GM18502 (cell line): Measurements from ENCODE around the gene GUCA1A.

ENCODE experiments used
- ATAC-seq: cut with Tn5 transposase; IDR thresholded peaks from one replicate; pipeline ENCODE4 v1.9.1; 2021; ENCODE audit warnings: mild to moderate bottlenecking; ENCODE audit not compliant: unreplicated experiment, poor library complexity

Gene GUCA1A

DNA sequence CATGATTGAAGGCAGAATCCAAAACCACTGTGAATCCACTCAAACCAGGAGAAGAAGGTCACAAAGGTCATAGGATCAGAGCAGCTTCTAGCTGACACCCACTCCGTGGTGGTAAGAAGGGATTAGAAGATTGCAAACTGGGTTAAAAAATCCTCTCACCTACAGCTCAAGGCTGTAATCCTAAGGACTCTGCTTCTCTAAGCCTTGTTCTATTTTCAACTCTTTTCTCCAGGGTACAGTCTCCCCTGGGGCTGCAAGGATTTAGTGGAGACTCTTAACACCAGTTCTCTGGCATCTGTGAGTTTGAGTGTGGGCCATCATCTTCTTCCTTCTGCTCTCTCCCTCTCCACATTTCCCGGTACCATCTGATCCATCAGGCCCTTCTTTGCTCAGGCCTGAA, at the start of gene GUCA1A:
Gene GUCA1A, plus strand, starts transcription at position 264 of the 400 bp plus-strand sequence. CDS start 250 bp downstream, outside the sequence.
- no peak for ATAC-seq

DNA sequence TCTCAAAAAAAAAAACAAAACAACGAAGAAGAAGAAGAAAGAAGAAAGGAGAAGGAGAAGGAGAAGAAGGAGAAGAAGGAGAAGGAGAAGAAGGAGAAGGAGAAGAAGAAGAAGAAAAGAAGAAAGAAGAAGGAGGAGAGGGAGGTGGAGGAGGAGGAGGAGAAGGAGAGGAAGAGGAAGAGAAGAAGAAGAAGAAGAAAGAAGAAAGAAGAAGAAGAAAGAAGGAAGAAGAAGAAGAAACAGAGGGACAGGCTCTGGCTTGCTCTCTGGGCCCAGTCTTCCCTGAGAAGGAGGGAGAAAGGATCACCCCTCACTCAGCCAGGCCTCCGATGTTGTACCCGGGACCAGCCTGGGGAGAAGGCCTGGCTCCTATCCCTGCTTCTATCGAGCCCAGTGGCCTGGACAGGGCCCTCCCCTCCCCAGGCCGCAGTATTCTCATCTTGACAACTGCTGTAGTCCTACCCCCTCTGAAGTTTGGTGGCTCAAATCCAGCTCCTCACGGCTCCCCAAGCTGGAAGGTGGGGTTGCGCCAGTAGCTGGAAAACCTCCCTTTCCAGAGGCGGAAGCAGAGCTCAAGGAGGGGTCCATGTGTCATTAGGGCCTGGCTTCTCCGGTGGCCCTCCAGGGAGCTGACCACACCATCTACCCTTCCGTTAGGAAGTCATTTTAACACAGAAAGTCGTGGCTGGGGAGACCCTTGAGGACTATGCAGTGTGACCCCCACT, 49.6 kb upstream of the GUCA1A start:
- ATAC-seq: no peak

DNA sequence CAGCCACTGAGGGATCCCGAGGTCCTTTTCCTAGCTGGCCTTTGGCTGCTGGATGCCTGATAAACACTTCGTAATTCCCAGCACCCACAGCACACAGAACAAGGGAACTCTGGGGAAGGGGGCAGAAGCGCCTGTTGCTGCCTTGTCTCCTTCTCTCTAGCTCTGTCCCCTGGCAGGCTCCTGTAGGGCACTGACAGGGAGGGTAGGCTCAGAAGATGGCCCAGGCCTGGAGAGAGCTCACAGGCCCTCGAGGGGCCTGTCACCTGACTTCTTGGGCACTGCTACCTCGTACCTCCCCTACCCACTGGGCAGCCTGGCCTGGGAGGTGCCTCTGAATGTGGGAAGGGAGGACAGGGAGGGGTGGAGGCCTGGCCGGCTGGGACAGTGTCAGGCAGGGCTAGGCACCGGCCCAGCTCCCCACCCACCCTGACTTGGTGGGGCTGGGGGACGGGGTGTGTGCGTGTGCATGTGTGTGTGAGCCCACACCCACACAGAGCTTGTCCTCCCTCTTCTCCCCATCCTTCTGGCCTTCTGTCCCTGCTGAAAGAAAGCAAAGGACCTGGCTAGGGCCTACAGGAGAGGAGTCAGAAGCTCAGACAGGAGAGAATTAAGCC, 48.8 kb upstream of the GUCA1A start:
- no peak for ATAC-seq

DNA sequence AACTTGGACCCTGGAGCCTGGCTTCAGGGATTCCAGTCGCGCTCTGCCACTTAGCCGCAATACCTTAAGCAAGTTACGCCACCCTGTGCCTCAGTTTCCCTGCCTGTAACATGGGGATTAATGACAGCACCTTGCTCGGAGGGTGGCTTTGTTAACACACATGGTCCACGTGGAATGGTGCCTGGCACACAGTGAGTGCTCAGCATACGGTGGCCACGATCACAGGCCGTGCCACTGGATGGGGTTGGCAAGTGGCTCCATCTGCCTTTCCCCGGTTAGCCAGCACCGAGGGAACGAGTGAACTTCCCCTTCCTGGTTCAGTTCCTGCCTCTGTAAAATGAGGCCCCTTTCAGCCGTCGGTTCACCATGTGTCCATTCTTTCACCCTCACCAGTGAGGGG, 47.9 kb upstream of the GUCA1A start:
- ATAC-seq: no peak

DNA sequence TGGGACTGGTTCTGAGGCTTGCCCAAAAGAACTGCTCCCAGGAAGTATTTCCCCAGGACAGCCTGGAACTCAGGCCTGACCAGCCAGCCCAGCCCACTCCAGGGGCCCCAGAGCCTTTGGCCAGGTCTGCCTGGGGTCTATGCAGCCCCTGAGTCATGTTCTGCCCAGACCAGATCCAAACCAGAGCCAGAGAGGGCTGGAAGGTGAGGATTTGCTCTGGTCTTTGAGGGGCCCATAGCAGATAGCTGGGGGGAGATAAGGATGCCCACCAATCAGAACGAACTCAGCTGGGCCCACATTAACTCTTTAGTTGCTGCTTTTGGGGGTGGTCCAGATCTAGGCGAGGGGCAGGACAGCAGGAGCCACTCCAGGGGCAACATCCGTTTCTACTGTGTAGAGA, 47.5 kb upstream of the GUCA1A start:
- ATAC-seq: no peak

DNA sequence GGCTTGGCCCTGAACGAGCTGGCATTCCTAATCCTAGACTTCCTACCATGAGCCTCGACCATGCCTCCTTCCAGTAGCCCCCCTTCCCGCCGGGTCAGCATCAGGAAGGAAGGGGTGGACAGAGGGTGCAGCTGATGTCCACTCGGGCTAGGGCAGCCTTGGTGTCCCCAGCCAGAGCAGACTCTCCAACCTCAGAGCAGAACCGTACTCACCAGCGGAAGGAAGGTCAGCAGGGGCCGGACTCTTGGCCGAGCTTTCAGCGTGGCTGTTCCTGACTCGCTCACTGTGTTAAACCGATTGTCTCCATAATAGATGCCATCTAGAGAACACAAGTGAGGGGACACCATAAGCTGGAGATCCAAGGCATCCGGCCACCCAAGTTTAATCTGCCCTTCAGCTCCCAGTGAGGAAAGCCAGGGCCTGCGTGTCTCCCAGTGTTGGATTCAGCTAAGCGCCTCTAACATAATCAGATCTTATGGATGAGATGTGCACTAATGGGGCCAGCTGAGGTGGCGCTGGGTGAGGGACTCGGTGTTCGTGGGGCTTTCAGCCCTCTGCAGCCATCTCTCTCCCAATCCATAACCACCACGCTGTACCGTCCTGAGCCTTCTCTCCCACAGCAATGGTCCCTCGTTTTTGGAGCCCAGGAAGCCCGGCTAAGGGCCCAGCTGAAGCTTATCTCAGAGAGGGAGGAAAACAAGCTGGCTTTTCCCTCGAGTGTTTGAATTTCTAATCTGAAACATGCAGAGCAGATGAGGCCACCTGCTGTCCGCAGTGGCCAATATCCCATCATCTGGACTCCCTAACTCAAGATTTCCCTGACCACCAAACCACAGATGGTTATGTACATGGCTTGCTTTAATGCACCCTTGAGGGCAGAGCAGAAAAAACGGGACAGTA, 44.5 kb upstream of the GUCA1A start:
- no peak for ATAC-seq

DNA sequence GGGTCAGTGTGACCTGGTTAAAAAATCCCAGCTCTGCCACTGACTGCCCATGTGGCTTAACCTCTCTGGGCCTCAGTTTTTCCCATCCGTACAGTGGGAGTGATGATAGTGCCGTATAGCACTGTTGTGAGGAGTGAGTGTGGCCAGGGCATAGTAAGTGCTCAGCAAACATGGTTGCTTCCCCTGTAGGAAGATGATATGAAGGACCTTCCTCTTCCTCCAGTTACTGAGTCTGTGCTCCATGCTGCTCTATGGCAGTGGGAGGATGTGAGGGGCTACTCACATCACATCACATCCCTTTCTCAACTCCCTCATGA, 43.8 kb upstream of the GUCA1A start:
- no peak for ATAC-seq

DNA sequence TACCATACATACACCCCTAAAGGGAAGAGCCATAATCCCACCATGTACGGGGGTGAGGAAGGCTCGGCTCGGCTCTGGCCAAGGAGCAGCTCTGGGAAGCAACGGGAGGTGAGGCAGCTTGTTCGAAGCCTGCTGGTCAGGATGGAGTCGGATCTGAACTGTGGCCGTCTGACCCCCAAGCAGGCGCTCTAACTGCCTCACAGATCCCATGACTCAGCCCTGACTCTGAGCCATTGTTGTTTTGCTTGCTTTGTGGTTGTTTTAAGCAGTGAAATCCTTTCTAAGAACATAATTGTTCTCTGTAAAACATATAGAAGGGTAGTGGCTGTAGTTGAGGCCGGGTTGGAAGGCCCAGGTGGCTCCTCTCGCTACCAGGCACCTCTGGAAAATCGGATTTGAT, 41.6 kb upstream of the GUCA1A start:
- ATAC-seq: no peak

DNA sequence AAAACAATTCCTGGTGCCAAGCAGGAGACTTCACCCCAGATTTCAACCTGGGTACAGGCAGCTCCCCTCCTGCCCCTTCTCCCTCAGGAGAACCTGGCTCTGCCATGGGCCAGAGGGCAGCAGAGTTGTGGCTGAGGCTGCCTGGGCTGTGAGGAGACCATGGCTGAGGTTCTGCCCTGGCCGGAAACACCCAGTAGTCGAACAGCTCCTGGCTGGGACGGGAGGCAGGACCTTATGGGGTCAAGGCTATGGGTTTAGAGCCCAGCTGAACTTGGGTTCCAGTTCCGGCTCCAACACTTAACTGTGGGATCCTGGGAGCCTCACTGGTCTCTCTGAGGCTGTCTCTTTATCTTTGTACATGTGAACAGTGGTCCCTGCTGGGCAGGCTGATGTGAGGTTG, 39.2 kb upstream of the GUCA1A start:
- no peak for ATAC-seq

DNA sequence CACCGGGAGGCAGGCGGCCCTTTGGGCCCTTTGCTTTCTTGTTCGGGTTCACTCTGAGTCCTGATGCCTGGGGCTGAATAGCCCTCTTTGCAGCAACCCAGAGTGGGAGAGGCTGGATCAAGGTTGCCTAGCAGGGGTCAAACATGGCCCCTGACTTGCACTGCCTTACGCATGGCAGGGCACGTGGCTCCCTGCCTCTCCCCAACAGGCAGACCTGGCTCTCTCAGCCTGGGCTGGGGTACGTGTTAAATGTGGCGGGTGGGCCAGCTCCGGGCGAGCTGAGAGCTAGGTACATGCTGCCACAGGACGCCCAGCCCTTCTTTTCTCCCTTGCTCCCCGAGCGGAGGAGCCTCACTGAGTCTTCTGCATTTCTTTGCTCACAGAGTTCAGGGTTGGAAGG, 38.0 kb upstream of the GUCA1A start:
- ATAC-seq: no peak

DNA sequence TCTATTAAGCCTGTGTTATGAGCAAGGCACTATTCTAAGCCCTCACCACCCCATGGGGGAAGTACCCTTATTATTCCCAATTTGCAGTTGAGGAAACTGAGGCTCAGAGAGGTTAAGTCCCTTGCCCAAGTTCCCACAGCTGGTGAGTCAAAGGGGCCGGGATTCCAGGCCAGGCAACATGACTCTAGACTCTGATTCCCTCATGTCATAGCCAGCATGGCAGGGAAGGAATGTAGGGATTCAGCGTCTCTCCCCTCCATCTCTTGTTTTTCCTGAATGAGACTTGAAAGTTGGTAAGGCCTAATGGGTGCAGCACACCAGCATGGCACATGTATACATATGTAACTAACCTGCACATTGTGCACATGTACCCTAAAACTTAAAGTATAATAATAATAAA, 37.4 kb upstream of the GUCA1A start:
- no peak for ATAC-seq

DNA sequence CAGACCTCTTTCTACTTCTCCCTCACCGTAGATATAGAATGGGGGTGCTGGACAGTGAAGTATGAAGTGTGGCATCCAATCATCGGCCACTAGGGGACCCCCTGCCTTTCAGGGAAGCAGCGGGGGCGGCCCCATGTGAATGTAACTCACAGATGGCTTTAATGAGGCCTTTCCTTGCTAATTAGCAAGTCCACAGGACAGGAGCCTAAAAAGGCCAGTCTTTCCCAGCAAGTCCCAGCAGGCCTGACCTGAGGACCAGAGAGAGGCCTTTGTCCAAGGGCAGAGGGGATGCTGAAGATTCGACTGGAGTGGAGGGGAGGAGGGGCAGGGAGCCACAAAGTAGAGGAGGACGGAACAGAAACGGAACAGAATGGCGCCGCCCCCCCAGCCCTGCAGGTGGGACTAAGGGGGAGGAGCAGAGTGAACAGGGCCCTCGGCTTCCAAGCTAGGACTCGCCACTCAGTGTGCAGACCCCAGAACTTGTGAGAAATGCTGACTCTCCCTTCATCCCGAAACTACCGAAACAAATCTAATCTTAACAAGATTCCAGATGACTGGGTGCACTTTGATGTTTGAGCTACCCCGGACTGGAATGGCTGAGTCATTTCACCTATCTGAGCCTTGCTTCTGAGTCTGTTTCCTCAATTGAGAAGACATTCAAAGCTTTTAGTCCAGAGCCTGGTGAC, 36.5 kb upstream of the GUCA1A start:
- ATAC-seq: no peak

DNA sequence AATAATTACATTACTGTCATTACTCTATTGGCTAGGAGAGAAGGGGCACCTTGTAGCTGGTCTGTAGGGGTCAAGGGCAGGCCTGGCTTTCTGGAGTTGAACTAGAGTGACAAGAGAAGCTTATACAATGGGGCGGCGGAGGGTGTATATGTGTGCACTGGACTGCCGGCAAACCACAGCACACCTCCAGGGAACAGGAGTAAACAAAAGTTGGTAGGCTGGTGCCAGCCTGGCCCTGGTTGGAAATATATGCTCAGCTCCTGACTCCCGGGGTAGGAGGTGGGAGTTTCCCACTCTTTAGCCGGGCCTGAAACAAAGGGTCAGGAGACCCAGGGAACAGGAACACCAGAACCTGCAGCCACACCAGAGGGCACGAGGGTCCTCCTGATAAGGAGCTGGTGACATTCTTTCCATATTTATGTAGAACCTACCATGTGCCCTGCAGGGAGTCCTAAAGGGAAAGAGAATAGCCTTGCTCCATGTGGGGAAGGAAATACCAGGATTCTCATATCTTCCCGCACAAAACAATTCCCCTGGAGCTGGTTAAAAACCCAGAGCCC, 35.9 kb upstream of the GUCA1A start:
- no peak for ATAC-seq

DNA sequence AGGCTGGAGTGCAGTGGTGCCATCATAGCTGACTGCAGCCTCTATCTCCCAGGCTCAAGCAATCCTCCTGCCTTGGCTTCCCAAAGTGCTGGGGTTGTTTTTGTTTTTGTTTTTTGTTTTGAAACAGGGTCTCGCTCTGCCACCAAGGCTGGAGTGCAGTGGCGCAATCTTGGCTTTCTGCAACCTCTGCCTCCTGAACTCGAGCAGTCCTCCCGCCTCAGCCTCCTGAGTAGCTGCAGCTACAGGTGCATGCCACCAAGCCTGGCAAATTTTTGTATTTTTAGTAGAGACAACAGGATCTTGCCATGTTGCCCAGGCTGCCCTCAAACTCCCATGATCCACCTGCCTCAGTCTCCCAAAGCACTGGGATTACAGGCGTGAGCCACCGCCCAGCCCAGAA, 35.0 kb upstream of the GUCA1A start:
- no peak for ATAC-seq

DNA sequence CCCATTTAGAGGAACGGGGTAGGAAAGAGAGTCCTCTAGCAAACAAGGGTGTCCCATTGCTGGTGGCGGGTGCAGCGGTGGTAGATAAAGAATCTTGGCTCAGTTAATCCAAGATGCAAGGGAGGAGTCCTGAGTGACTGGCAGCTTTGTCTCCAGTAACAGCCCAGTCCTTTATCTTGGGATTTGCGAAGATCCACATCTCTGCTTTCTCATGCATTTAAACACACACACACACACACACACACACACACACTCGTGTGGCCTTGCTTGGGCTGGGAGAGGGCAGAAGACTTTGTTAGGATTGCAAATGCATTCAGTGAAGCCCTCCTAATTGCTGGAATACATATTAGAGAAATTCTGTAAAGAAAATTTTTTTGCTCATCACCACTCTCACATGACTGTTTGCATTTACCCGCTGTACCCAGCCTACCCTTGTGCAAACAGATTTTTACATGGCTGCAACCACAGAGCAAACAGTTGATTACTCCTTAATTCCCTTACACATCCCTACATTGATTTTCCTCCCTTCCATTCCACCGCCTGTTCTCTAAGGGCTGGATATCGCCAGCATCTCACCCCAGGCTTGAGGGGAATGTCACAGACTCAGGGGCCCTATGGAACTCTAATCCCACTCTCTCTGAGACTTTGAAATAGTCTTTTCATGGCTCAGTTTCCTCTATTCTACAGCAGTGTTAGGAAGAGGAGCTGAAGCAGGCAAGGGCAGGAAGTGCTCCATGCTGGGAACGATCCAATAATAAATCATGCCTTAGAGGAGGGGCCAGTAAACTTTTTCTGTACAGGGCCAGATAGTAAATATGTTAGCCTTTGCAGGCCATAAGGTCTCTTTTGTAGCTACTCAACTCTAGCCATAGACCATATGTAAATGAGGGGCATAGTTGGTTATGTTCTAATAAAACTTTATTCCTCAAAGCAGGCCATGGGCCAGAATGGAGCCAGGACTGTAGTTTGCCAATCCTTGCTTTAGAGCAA, 34.2 kb upstream of the GUCA1A start:
- ATAC-seq: no peak

DNA sequence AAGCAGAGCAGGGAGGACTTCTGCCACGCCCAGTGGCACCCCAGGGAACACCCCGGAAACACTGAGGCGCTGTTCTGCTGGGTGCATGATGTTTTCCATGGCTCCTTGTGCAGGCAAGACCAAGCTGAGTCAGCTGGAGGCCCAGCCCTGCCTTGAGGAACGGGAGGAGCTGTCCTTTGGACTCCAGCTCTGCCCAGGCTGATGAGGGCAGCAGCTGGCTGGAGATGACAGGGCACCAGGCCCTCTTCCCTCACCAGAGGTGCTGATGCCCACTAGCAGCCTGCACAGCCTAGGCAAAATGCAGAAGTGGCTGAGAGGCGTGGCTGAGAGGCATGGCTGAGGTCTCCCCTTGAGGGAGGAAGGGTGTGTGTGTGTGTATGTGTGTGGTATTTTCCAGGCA, 33.1 kb upstream of the GUCA1A start:
- ATAC-seq: no peak

DNA sequence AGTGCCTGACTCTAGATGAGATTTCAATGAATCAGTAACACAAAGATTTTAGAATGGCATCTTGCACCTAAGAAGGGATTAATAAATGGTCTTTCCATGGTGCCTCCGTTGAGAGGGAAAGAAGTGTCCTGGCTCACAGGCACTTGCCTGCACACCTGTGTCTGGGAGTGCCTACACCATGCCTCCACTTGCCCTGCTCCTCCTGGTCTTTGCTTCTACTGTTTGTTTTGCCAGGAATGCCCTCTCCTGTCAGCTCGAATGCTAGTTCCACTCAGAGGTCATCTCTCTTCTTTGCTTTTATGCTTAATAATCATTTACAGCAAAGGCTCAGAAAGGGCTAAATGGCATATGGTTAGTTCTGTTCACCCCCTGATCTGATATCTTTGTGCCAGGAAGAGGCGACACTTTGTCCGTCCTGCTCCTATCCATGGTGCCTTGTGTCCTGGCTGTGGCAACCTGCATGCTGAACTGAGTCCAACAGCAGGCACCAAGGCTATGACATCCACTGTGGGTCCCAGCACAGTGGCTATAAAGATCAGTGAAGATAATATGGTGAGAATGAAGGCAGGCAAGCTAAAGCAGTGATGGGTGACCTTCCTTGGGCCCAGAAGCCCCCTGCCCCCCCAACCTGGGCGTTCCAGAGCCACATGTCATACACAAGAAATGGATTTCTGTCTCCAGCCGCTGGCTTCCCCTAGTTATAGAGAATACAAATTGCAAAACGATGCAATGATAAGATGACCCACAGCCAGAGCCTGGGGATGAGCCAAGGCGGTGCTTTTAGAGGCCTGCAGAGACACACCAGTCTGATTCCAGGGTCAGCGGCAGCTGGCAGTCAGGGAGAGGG, 32.2 kb upstream of the GUCA1A start:
- no peak for ATAC-seq

DNA sequence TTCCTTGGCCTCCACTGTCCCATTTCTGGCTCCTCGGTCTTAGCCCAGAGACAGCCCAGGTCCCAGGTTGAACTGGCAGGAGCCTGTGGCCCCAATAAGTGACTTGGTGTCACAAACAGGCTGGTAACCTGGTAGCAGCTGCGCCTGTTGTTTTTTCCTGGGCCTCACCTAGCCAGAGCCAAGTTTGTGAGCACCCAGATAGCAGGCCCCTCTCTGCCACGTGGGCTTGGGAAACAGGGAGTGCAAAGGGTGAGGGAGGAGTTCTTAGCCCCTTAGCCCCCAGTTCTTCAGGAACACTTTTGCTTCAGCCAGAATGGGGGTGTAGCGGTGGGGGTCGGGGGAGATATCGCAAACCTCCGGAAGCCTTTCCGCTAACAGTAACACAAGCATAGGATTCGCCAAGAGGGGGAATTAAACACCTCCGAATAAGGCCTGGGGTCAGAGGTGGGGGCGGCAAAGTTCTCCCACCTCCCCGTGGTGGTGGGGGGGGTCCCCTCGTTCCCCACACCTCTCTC, 31.5 kb upstream of the GUCA1A start:
- ATAC-seq: no peak
